DMS114 treated with DMSO at 0.1 percent for 48 hours (cell line): Measurements from ENCODE around the gene COX20.

Experiments
- DNase-seq: peaks from one replicate; lab custom pipeline; 2025; ENCODE audit not compliant: unreplicated experiment; lab: John Stamatoyannopoulos, UW

Gene COX20

GRCh38 chr1:244850896-244851295 is 15.4 kb downstream of the COX20 start:
- DNase-seq: no peak

- DNase-seq: no peak
These were observed 16.2 kb downstream of the COX20 start for GRCh38 chr1:244851546-244852231.

- no peak for DNase-seq
These were observed 17.2 kb downstream of the COX20 start for GRCh38 chr1:244852694-244853093.

- DNase-seq: no peak
These were observed 18.7 kb downstream of the COX20 start for GRCh38 chr1:244854166-244854565.

GRCh38 chr1:244854865-244855578 is 19.6 kb downstream of the COX20 start:
- no peak for DNase-seq

- no peak for DNase-seq
These were observed 22.3 kb downstream of the COX20 start for GRCh38 chr1:244857761-244858160.

GRCh38 chr1:244858357-244858756 is 22.9 kb downstream of the COX20 start:
- DNase-seq: no peak

GRCh38 chr1:244860078-244860477 is 24.6 kb downstream of the COX20 start:
- DNase-seq: no peak

GRCh38 chr1:244860914-244861610 is 25.6 kb downstream of the COX20 start:
- DNase-seq: no peak

- DNase-seq: no peak
These were observed 26.2 kb downstream of the COX20 start for GRCh38 chr1:244861683-244862082.

- DNase-seq: peak; percentile 46
These were observed 26.9 kb downstream of the COX20 start for GRCh38 chr1:244862354-244862698.

GRCh38 chr1:244862699-244863490 is 27.4 kb downstream of the COX20 start:
- peak; percentile 81 for DNase-seq

- DNase-seq: no peak
These were observed 28.2 kb downstream of the COX20 start for GRCh38 chr1:244863491-244864252.

GRCh38 chr1:244864253-244865027 is 29.0 kb downstream of the COX20 start, which contains the start of gene HNRNPU:
Gene HNRNPU, minus strand, starts transcription at chr1:244864543. Its CDS starts 236 bp downstream, at chr1:244864307.
- peak; percentile 90 for DNase-seq

- peak; percentile 88 for DNase-seq
These were observed 29.5 kb downstream of the COX20 start for GRCh38 chr1:244865028-244865371.

- no peak for DNase-seq
These were observed 30.4 kb downstream of the COX20 start for GRCh38 chr1:244865820-244866219.

- DNase-seq: no peak
These were observed 30.9 kb downstream of the COX20 start for GRCh38 chr1:244866355-244866754.

GRCh38 chr1:244868484-244869363 is 33.3 kb downstream of the COX20 start:
- DNase-seq: no peak

GRCh38 chr1:244869364-244869827 is 33.9 kb downstream of the COX20 start:
- DNase-seq: no peak
